HG03571 (cell line): ENCODE data around the gene INHA.
A peak's percentile ranks its signal among the peaks of the same experiment; 100 is the strongest.

Source experiments
- ATAC-seq: cut with Tn5 transposase; IDR thresholded peaks from one replicate; pipeline ENCODE4 v1.9.1; 2021; ENCODE audit not compliant: unreplicated experiment

The INHA gene

GRCh38 chr2:219539926-219540678 lies 32.0 kb upstream of the INHA start:
- ATAC-seq, result no peak

DNA sequence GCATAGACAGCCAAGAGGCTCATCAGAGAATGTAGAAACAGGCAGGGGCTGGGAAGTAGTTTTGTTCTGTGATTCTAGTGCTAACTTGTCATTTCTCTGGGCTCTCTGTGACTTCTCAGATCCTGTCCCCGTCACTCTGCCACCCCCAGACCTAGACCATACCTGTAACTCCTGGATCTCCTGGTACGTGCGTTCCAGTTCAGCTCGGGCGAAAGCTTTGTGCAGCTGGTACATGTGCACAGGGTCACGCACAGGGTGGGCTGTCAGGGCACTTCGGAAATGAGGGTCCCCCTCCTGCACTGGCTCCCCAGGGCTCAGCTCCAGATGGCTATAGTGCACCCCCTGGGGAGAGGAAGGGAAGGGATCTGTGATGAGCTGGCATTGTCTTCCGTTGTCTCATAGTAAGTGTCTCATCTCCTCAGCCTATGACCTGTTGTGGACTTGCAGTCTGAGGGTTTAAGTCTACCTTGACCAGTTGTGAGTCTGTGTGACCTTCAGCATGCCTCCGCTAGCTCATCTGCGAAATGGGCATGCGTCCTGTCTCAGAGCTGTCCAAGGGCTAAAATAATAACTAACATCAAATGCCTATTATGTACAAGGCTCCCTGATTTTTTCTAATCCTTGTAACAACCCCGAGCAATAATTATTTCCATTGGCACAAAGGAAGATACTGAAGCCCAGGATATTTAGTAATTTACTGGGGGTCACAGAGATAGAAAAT lies 31.2 kb upstream of the INHA start:
- ATAC-seq, result no peak

- peak; percentile 47 for ATAC-seq
Measured at GRCh38 chr2:219541611-219542180, 30.4 kb upstream of the INHA start.

- ATAC-seq, result peak; percentile 33
Measured at GRCh38 chr2:219542931-219543595, 29.0 kb upstream of the INHA start.

DNA sequence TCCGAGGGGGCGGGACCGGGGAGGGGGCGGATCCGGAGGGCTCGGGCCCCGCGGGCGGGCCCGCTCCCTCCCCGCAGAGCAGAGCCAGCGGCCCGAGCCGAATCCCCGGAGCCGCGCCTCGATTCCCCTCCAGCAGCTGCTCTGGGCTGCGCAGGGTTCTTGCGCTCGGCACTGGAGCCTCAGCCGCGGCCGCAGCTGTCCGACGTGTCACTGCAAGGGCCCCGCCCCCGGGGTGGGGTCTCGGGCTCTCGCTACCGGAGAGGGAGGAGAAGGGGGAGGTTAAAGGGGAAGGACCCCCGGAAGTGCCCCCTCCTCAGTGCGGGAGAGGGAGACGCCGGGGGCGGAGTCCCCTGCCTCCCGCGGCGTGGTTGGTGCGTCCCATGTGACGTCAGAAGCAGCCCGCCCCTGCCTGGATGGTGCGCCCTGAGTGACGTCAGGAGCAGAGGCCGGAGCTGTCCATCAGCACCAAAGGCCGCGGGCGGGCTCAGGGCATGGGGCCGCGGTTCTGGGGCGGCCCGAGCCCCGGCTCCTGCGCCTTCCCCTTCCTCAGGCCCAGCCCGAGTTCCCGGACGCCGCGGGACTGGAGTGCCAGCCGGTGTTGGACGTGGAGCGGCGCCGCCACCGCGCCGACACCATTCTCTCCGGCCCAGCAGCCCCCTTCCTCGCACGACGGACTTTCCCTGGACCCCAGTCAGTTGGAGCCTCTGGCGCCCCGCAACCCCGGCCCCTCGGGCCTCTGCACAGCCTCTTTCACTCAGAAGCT lies 28.3 kb upstream of the INHA start, which contains the start of the genes CHPF and TMEM198:
Gene CHPF (minus strand): TSS at position 214 of the 763 bp plus-strand sequence. CDS start 271 bp downstream, outside the sequence.
Gene TMEM198 (plus strand): TSS at position 433 of the 763 bp plus-strand sequence. CDS start 700 bp downstream, outside the sequence.
- ATAC-seq, result peak; percentile 77

DNA sequence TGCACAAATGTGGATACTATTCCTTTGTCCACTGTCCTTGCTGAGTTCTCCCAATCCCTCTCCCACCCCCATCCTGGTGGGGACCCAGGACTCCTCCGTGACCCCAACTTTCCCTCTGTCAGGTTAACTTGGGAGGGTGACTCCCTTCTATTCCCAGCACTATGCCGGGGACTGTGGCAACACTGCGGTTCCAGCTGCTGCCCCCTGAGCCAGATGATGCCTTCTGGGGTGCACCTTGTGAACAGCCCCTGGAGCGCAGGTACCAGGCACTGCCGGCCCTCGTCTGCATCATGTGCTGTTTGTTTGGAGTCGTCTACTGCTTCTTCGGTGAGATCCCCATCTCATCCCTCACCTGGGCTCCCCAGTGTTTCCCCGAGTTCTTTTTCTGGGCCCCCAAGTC lies 27.5 kb upstream of the INHA start:
- no peak for ATAC-seq

- ATAC-seq, result no peak
Measured at GRCh38 chr2:219545295-219545942, 26.7 kb upstream of the INHA start.

- ATAC-seq, result no peak
Measured at GRCh38 chr2:219545943-219546352, 26.2 kb upstream of the INHA start.

DNA sequence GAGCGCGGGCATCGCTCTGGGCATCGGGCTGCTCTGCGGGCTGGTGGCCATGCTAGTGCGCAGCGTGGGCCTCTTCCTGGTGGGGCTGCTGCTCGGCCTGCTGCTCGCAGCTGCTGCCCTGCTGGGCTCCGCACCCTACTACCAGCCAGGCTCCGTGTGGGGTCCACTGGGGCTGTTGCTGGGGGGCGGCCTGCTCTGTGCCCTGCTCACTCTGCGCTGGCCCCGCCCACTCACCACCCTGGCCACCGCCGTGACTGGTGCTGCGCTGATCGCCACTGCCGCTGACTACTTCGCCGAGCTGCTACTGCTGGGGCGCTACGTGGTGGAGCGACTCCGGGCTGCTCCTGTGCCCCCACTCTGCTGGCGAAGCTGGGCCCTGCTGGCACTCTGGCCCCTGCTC lies 24.5 kb upstream of the INHA start:
- no peak for ATAC-seq

DNA sequence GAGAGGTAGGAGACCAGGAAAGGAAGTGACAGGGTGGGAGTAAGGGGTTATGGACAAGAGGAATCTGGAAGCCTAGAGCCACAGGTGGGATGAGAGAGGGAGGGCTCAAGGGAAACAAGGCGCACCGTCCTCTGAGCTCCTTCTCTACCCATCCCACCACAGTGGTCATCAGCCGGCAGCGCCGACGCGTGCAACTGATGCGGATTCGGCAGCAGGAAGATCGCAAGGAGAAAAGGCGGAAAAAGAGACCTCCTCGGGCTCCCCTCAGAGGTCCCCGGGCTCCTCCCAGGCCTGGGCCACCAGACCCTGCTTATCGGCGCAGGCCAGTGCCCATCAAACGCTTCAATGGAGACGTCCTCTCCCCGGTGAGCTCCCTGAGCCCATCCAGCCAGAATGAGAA lies 23.1 kb upstream of the INHA start:
- ATAC-seq, result no peak

GRCh38 chr2:219549619-219550018 lies 22.5 kb upstream of the INHA start:
- no peak for ATAC-seq

DNA sequence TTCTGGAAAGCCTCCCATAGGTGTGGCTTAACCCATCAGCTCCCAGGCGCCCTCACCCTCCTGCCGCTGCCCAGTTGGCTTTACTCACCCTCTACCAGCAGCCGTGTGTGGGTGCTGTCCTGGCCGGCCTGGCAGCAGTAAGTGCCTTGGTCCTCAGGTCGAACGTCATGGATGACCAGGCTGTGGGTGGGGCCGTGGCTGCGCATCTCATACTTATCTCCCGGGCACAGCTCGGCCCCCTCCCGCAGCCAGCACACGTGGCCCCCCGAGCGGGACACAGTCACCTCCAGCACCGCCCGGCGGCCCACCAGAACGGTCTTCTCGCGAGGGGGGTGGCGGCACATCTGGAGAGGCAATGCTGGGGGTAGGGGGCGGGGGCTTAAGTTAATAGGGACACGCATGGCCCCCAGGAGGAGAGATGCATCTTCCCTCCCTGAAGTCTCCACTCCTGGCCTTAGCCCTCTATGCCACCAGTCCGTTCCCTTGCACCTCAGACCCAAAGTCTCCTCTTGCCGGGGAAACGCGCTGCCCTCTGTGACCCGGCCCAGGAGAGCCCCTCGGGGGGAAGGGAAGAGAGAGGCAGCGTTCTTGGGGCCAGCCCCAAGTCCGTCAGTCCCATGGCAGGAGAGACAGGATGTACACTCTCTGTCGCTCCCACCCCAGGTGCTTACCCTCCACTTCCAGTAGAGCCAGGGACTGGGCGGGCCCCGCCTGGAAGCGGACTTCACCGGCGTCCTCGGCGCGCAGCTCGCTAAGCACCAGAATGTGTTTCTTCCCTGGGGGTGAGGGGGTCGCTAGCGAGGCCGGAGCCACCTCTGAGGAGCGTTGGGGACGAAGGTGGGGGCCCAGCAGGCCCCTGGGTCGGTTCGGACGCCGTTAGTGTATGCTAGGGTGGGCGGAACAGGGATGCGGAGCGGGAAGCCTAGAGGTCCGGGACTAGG lies 20.4 kb upstream of the INHA start:
- ATAC-seq, result peak; percentile 18

- ATAC-seq, result peak; percentile 89
Measured at GRCh38 chr2:219552382-219553167, 19.5 kb upstream of the INHA start.

DNA sequence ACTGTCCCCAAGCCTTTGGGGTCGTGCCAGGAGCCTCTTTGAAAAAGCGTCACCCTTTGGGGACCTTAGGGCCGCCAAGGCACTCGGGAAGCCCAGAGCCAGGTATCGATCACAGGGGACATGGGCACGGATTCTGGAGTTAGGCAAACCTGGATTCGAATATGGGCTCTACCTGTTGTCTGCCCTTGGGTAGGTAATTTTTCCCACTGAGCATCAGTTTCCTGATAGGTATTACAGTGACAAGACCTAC lies 19.0 kb upstream of the INHA start:
- no peak for ATAC-seq

DNA sequence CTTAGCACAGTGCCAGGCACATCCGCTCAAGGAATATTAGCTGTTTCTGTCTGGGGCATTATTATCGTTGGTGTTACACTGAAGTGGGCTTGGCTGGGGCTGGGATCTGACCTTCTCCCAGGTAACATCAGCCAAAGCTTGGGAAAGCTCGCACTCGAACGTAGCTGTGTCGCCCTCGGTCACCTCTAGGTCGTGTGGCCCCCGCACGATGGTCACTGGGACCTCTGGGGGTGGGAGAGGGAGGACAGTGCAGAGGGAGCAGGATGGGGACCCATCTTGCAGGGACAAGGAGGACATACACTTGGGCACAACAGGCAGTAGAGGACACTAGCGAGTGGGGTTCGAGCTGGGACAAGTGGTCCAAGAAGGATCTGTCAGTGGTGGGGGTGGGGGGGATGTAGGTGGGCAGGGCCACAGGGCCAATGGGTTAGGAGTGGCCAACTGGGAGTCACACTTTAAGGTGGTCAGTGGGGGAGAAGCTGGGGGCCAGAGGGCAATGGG lies 18.6 kb upstream of the INHA start:
- no peak for ATAC-seq

- ATAC-seq, result no peak
Measured at GRCh38 chr2:219554350-219554749, 17.8 kb upstream of the INHA start.

GRCh38 chr2:219555956-219556355 lies 16.2 kb upstream of the INHA start:
- no peak for ATAC-seq

- ATAC-seq, result no peak
Measured at GRCh38 chr2:219556413-219556812, 15.7 kb upstream of the INHA start.
